OCI-LY7 (cell line): ENCODE results near the gene ZNF445.

Experiments
- EZH2phosphoT487 ChIP-seq: fragments of 200-600 bp; sonication (generic); IDR thresholded peaks from 2 replicates; pipeline ENCODE4 v1.6.1; 2018; ENCODE audit warnings: low read depth, borderline replicate concordance, mild to moderate bottlenecking, mixed run types, antibody characterized with exemption, low read length, moderate library complexity, mixed read lengths
- TF ChIP-seq, protein P1 (sequence below): fragments of 200-600 bp; sonication (generic); conservative IDR thresholded peaks from 2 replicates; pipeline ENCODE4 v1.5.1; 2014; ENCODE audit warnings: mild to moderate bottlenecking, antibody characterized with exemption, low read length, moderate library complexity, mixed read lengths

DNA sequence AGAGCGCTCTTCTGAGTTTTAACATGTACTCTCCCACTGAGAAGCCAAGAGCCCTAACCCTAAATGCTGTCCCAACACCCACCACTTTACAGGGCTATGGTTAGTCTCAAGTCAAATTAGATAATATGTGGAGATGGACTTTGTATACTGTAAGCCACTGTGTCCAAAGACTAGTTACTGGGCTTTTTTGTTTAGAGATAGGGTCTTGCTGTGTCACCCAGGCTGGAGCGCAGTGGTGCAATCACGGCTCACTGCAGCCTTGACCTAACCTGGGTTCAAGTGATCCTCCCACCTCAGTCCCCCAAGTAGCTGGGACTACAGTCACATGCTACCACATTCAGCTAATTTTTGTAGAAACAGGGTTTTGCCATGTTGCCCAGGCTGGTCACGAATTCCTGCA, 23.2 kb downstream of the ZNF445 start:
- TF ChIP-seq, protein P1, sequence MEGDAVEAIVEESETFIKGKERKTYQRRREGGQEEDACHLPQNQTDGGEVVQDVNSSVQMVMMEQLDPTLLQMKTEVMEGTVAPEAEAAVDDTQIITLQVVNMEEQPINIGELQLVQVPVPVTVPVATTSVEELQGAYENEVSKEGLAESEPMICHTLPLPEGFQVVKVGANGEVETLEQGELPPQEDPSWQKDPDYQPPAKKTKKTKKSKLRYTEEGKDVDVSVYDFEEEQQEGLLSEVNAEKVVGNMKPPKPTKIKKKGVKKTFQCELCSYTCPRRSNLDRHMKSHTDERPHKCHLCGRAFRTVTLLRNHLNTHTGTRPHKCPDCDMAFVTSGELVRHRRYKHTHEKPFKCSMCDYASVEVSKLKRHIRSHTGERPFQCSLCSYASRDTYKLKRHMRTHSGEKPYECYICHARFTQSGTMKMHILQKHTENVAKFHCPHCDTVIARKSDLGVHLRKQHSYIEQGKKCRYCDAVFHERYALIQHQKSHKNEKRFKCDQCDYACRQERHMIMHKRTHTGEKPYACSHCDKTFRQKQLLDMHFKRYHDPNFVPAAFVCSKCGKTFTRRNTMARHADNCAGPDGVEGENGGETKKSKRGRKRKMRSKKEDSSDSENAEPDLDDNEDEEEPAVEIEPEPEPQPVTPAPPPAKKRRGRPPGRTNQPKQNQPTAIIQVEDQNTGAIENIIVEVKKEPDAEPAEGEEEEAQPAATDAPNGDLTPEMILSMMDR: no peak
- TF ChIP-seq EZH2phosphoT487: no peak
